HG03457 (cell line): Measurements from ENCODE around the gene CEMIP.
"Not testable (repeated sequence)": the region's sequence is repeated elsewhere in the genome, so short reads cannot be mapped to it uniquely, and the experiment has no call there.

ENCODE experiments used
- ATAC-seq: cut with Tn5 transposase; IDR thresholded peaks from one replicate; pipeline ENCODE4 v1.9.1; 2021; ENCODE audit warnings: moderate number of reproducible peaks; ENCODE audit not compliant: unreplicated experiment

The CEMIP gene

GRCh38 chr15:80945605-80946004 is 166.4 kb downstream of the CEMIP start:
- no peak for ATAC-seq

GRCh38 chr15:80946576-80946975 is 167.4 kb downstream of the CEMIP start:
- no peak for ATAC-seq

- no peak for ATAC-seq
These were observed 169.6 kb downstream of the CEMIP start for GRCh38 chr15:80948651-80949292.

GRCh38 chr15:80949756-80950155 is 170.6 kb downstream of the CEMIP start:
- ATAC-seq = no peak

GRCh38 chr15:80950291-80951078 is 171.3 kb downstream of the CEMIP start:
- no peak for ATAC-seq

GRCh38 chr15:80951941-80952340 is 172.8 kb downstream of the CEMIP start:
- ATAC-seq = no peak

- no peak for ATAC-seq
These were observed 174.1 kb downstream of the CEMIP start for GRCh38 chr15:80953001-80953952.

GRCh38 chr15:80953953-80954778 is 175.0 kb downstream of the CEMIP start:
- no peak for ATAC-seq

- ATAC-seq = not testable (repeated sequence)
These were observed 176.6 kb downstream of the CEMIP start for GRCh38 chr15:80955571-80956452.

- ATAC-seq = no peak
These were observed 178.4 kb downstream of the CEMIP start for GRCh38 chr15:80957556-80957955.

- ATAC-seq = no peak
These were observed 178.8 kb downstream of the CEMIP start for GRCh38 chr15:80957976-80958375.

GRCh38 chr15:80958818-80959495 is 179.8 kb downstream of the CEMIP start:
- no peak for ATAC-seq

- not testable (repeated sequence) for ATAC-seq
These were observed 186.3 kb downstream of the CEMIP start for GRCh38 chr15:80965454-80965853.

- no peak for ATAC-seq
These were observed 187.4 kb downstream of the CEMIP start for GRCh38 chr15:80966431-80967197.

- ATAC-seq = no peak
These were observed 188.3 kb downstream of the CEMIP start for GRCh38 chr15:80967451-80967850.

- ATAC-seq = no peak
These were observed 188.9 kb downstream of the CEMIP start for GRCh38 chr15:80967991-80968510.

GRCh38 chr15:80969316-80969715 is 190.1 kb downstream of the CEMIP start:
- ATAC-seq = no peak
